Trophoblast cell (in vitro differentiated cells and primary cell): ENCODE measurements around the gene PRKD3.
A peak's percentile ranks its signal among the peaks of the same experiment; 100 is the strongest.

Source experiments
- DNase-seq, 2 donors: peaks; one replicate each; pipeline ENCODE4 v3.0.0-alpha.2; 2016
- H2AFZ ChIP-seq: 2 replicates; pipeline ENCODE4 v1.6.1; 2013; ENCODE audit warnings: low read length, moderate library complexity, mild to moderate bottlenecking; ENCODE audit not compliant: insufficient read depth, poor library complexity
- H2AK5ac ChIP-seq: 2 replicates; pipeline ENCODE4 v1.6.1; 2013; ENCODE audit warnings: mild to moderate bottlenecking, low read length
- H2BK120ac ChIP-seq: 2 replicates; pipeline ENCODE4 v1.6.1; 2013; ENCODE audit warnings: low read length, mild to moderate bottlenecking, moderate library complexity; ENCODE audit not compliant: insufficient read depth, poor library complexity
- H2BK12ac ChIP-seq: 2 replicates; pipeline ENCODE4 v1.6.1; 2013; ENCODE audit warnings: mild to moderate bottlenecking, low read length, moderate library complexity
- H2BK5ac ChIP-seq: 2 replicates; pipeline ENCODE4 v1.6.1; 2013; ENCODE audit warnings: low read length, low read depth, moderate library complexity, mild to moderate bottlenecking; ENCODE audit not compliant: poor library complexity
- H3K14ac ChIP-seq: 2 replicates; pipeline ENCODE4 v1.6.1; 2013; ENCODE audit warnings: mild to moderate bottlenecking, low read length
- H3K18ac ChIP-seq: 2 replicates; pipeline ENCODE4 v1.6.1; 2013; ENCODE audit warnings: mild to moderate bottlenecking, low read length
- H3K23ac ChIP-seq: 2 replicates; pipeline ENCODE4 v1.6.1; 2013; ENCODE audit warnings: low read length
- H3K27ac ChIP-seq: 2 replicates; pipeline ENCODE4 v1.5.1; 2013; ENCODE audit warnings: low read depth, mild to moderate bottlenecking, inconsistent platforms, low read length, moderate library complexity
- H3K27me3 ChIP-seq: 2 replicates; pipeline ENCODE4 v1.6.1; 2013; ENCODE audit warnings: inconsistent platforms, mild to moderate bottlenecking, low read length, moderate library complexity; ENCODE audit not compliant: insufficient read depth
- H3K36me3 ChIP-seq, 2 experiments: 1 replicate in 1 of 2; 2 replicates in 1 of 2; pipeline ENCODE4 v1.6.1; 2013; ENCODE audit warnings: low read length in 2 of 2, mild to moderate bottlenecking in 2 of 2, moderate library complexity in 1 of 2; ENCODE audit not compliant: insufficient read depth in 2 of 2, control insufficient read depth in 1 of 2
- H3K4ac ChIP-seq: 2 replicates; pipeline ENCODE4 v1.6.1; 2013; ENCODE audit warnings: low read depth, mild to moderate bottlenecking, low read length, moderate library complexity
- H3K4me1 ChIP-seq, 2 experiments: 1 replicate in 1 of 2; 2 replicates in 1 of 2; pipeline ENCODE4 v1.6.1; 2013; ENCODE audit warnings: low read length in 2 of 2, mild to moderate bottlenecking in 2 of 2, moderate library complexity in 1 of 2; ENCODE audit not compliant: insufficient read depth in 2 of 2, control insufficient read depth in 1 of 2
- H3K4me2 ChIP-seq: 2 replicates; pipeline ENCODE4 v1.6.1; 2013; ENCODE audit warnings: inconsistent platforms, mild to moderate bottlenecking, low read length, moderate library complexity
- H3K4me3 ChIP-seq: 2 replicates; pipeline ENCODE4 v1.5.1; 2013; ENCODE audit warnings: mild to moderate bottlenecking, low read depth, low read length, inconsistent platforms
- H3K79me1 ChIP-seq: one replicate; pipeline ENCODE4 v1.6.1; 2013; ENCODE audit warnings: low read length
- H3K79me2 ChIP-seq: 2 replicates; pipeline ENCODE4 v1.6.1; 2013; ENCODE audit warnings: low read length, mild to moderate bottlenecking; ENCODE audit not compliant: control insufficient read depth, insufficient read depth, poor library complexity
- H3K9ac ChIP-seq: 2 replicates; pipeline ENCODE4 v1.6.1; 2013; ENCODE audit warnings: mild to moderate bottlenecking, low read length
- H3K9me3 ChIP-seq: 2 replicates; pipeline ENCODE4 v1.6.1; 2013; ENCODE audit warnings: low read depth, mild to moderate bottlenecking, control low read depth, inconsistent platforms, low read length; ENCODE audit not compliant: insufficient read depth
- H4K12ac ChIP-seq: 2 replicates; pipeline ENCODE4 v1.6.1; 2013; ENCODE audit warnings: low read depth, mild to moderate bottlenecking, low read length, moderate library complexity
- H4K8ac ChIP-seq: 2 replicates; pipeline ENCODE4 v1.6.1; 2013; ENCODE audit warnings: low read depth, mild to moderate bottlenecking, low read length, moderate library complexity
- H4K91ac ChIP-seq: one replicate; pipeline ENCODE4 v1.6.1; 2013; ENCODE audit warnings: low read depth, mild to moderate bottlenecking, low read length, moderate library complexity
- WGBS: extraction: QIAGEN DNeasy Blood & Tissue Kit; methylation state at CpG from one replicate; pipeline ENCODE4 v1.1.7; 2013; ENCODE audit warnings: missing lambda C conversion rate; ENCODE audit not compliant: insufficient read length, insufficient coverage; ENCODE audit errors: extremely low coverage; 5-methylcytosine and 5-hydroxymethylcytosine counted together

Gene PRKD3

DNA sequence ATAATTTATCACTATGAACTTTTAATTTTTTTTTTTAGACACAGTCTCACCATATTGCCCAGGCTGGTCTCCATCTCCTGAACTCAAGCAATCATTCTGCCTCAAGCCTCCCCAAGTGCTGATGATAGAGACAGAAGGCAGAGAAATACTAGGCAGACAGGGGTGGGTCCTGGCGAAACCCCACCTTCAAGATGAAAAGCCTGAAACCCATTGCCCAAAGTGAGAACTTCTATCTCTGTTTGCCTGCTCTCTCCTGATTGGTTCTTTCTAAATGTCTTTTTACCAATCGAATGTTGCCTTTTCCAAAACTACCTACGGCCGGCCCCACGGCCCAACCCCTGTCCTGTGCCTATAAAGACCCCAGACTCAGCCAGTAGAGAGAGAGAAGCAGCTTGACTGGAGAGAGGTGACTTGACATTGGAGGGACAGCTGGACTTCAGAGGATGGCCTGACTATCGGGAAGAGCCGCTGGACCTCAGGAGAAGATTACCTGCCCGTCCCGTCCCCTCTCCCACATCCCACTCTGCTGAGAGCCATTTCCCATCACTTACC is 21.9 kb downstream of the PRKD3 start:
- Histone ChIP-seq H4K12ac (no peak overlapping the region), H3K27me3 (no peaks in the 10 kb centered on the region), H2BK5ac (no peak overlapping the region), H2BK120ac (no peak overlapping the region), H3K4me3 (no peak overlapping the region), H2AK5ac (no peak overlapping the region), H3K9me3 (no peaks in the 10 kb centered on the region), H3K4me2 (no peak overlapping the region), H3K14ac (no peak overlapping the region), H2BK12ac (no peak overlapping the region), H3K9ac (no peak overlapping the region), H3K79me1 (no peaks in the 10 kb centered on the region), H2AFZ (no peak overlapping the region), H3K23ac (no peak overlapping the region), H3K18ac (no peak overlapping the region), H4K8ac (no peak overlapping the region), H3K79me2 (peaks cover 5% of the 10 kb centered on the region), H3K27ac (no peak overlapping the region), H3K36me3 (peaks cover 3 to 6% of the 10 kb centered on the region in 2 experiments), H3K4ac (peak overlapping the region; percentile 65), H3K4me1 (peaks cover 0 to 2% of the 10 kb centered on the region in 2 experiments), H4K91ac (no peak overlapping the region)
- DNase-seq = no peak
- no CpG with 5 or more reads among the region's 9 CpGs for WGBS

- Histone ChIP-seq H2BK5ac (no peak overlapping the region), H3K27me3 (no peaks in the 10 kb centered on the region), H3K9me3 (no peaks in the 10 kb centered on the region), H3K79me2 (peaks cover 2% of the 10 kb centered on the region), H3K27ac (no peak overlapping the region), H2BK12ac (no peak overlapping the region), H4K8ac (no peak overlapping the region), H2BK120ac (no peak overlapping the region), H2AK5ac (no peak overlapping the region), H3K9ac (no peak overlapping the region), H3K4me3 (no peak overlapping the region), H3K4me1 (peaks cover 0 to 1% of the 10 kb centered on the region in 2 experiments), H3K18ac (no peak overlapping the region), H3K36me3 (peaks cover 3 to 6% of the 10 kb centered on the region in 2 experiments), H4K12ac (no peak overlapping the region), H4K91ac (no peak overlapping the region), H3K14ac (no peak overlapping the region), H3K4ac (no peak overlapping the region), H3K23ac (no peak overlapping the region), H3K4me2 (no peak overlapping the region), H2AFZ (no peak overlapping the region), H3K79me1 (no peaks in the 10 kb centered on the region)
- no peak for DNase-seq
- no CpG with 5 or more reads among the region's 2 CpGs for WGBS
Measured at GRCh38 chr2:37301408-37301807, 23.2 kb downstream of the PRKD3 start.

- no peak overlapping the region for H2AFZ ChIP-seq
- H3K9ac ChIP-seq = no peak overlapping the region
- H3K14ac ChIP-seq = no peak overlapping the region
- no peak overlapping the region for H3K23ac ChIP-seq
- H4K12ac ChIP-seq = no peak overlapping the region
- H3K79me1 ChIP-seq = no peaks in the 10 kb centered on the region
- no peaks in the 10 kb centered on the region for H3K9me3 ChIP-seq
- H2BK12ac ChIP-seq = no peak overlapping the region
- no peaks in the 10 kb centered on the region for H3K27me3 ChIP-seq
- no peak overlapping the region for H3K4me2 ChIP-seq
- peak in 1 of 2 donors; percentile 56 for DNase-seq
- H3K4me3 ChIP-seq = no peak overlapping the region
- H3K79me2 ChIP-seq = peaks cover 1% of the 10 kb centered on the region
- H3K36me3 ChIP-seq = peaks cover 3 to 6% of the 10 kb centered on the region in 2 experiments
- no peak overlapping the region for H3K27ac ChIP-seq
- H2BK5ac ChIP-seq = no peak overlapping the region
- H4K91ac ChIP-seq = no peak overlapping the region
- H3K4me1 ChIP-seq = no peaks in the 10 kb centered on the region
- no peak overlapping the region for H2AK5ac ChIP-seq
- no peak overlapping the region for H3K4ac ChIP-seq
- H4K8ac ChIP-seq = no peak overlapping the region
- H2BK120ac ChIP-seq = no peak overlapping the region
- H3K18ac ChIP-seq = no peak overlapping the region
- no CpG with 5 or more reads among the region's 4 CpGs for WGBS
Measured at GRCh38 chr2:37300578-37300977, 24.1 kb downstream of the PRKD3 start.

GRCh38 chr2:37300146-37300545 is 24.5 kb downstream of the PRKD3 start:
- no peak overlapping the region for H2AK5ac ChIP-seq
- no peak overlapping the region for H3K4me2 ChIP-seq
- H4K12ac ChIP-seq = no peak overlapping the region
- H2BK120ac ChIP-seq = no peak overlapping the region
- no peak overlapping the region for H2BK5ac ChIP-seq
- no peaks in the 10 kb centered on the region for H3K4me1 ChIP-seq
- peak in 1 of 2 donors; percentile 49 for DNase-seq
- H3K79me1 ChIP-seq = no peaks in the 10 kb centered on the region
- no peak overlapping the region for H3K23ac ChIP-seq
- no peak overlapping the region for H3K14ac ChIP-seq
- H3K79me2 ChIP-seq = peaks cover 1% of the 10 kb centered on the region
- no peak overlapping the region for H3K9ac ChIP-seq
- H3K36me3 ChIP-seq = peaks cover 3 to 6% of the 10 kb centered on the region in 2 experiments
- no peak overlapping the region for H3K18ac ChIP-seq
- H2AFZ ChIP-seq = no peak overlapping the region
- H3K9me3 ChIP-seq = no peaks in the 10 kb centered on the region
- H3K27me3 ChIP-seq = no peaks in the 10 kb centered on the region
- H3K27ac ChIP-seq = no peak overlapping the region
- no peak overlapping the region for H3K4ac ChIP-seq
- H2BK12ac ChIP-seq = no peak overlapping the region
- H4K91ac ChIP-seq = no peak overlapping the region
- no peak overlapping the region for H4K8ac ChIP-seq
- no peak overlapping the region for H3K4me3 ChIP-seq
